OCI-M2 (cell line): ENCODE data around the gene JMJD4.

Experiments
- DNase-seq: peaks from one replicate; lab custom pipeline; 2025; ENCODE audit not compliant: unreplicated experiment; lab: John Stamatoyannopoulos, UW

Gene JMJD4

GRCh38 chr1:227753999-227754711, 19.1 kb upstream of the JMJD4 start:
- no peak for DNase-seq

GRCh38 chr1:227749916-227750710, 15.0 kb upstream of the JMJD4 start:
- no peak for DNase-seq

GRCh38 chr1:227749225-227749624, 14.1 kb upstream of the JMJD4 start:
- DNase-seq = no peak

- no peak for DNase-seq
These were observed 13.5 kb upstream of the JMJD4 start for GRCh38 chr1:227748496-227749182.

- DNase-seq = no peak
These were observed 12.9 kb upstream of the JMJD4 start for GRCh38 chr1:227747948-227748495.

- no peak for DNase-seq
These were observed 12.3 kb upstream of the JMJD4 start for GRCh38 chr1:227747382-227747781.

- DNase-seq = no peak
These were observed 11.6 kb upstream of the JMJD4 start for GRCh38 chr1:227746676-227747075.

GRCh38 chr1:227745568-227746265, 10.6 kb upstream of the JMJD4 start:
- no peak for DNase-seq

- DNase-seq = no peak
These were observed 9.6 kb upstream of the JMJD4 start for GRCh38 chr1:227744668-227745067.

GRCh38 chr1:227742738-227743715, 7.9 kb upstream of the JMJD4 start:
- no peak for DNase-seq

GRCh38 chr1:227741166-227741870, 6.2 kb upstream of the JMJD4 start:
- DNase-seq = no peak

GRCh38 chr1:227740401-227740960, 5.4 kb upstream of the JMJD4 start:
- DNase-seq = no peak

- DNase-seq = no peak
These were observed 4.5 kb upstream of the JMJD4 start for GRCh38 chr1:227739636-227740035.

GRCh38 chr1:227738820-227739219, 3.7 kb upstream of the JMJD4 start:
- DNase-seq = no peak

GRCh38 chr1:227736814-227737432, 1.8 kb upstream of the JMJD4 start:
- DNase-seq = no peak

GRCh38 chr1:227735539-227736285, 610 bp upstream of the JMJD4 start:
- DNase-seq = no peak

- DNase-seq = no peak
These were observed 601 bp downstream of the JMJD4 start for GRCh38 chr1:227734546-227734855.
